ENCODE results near the gene SPTBN1. TPM values are rescaled to one million over a fixed set of nuclear protein-coding genes. Genes with fewer than 3 reads are reported as not detected.
A peak's percentile ranks its signal among the peaks of the same experiment; 100 is the strongest.

SPTBN1 gene
- total and polyA plus RNA-seq, 9 of the 15 experiments (the other 6 are each of a cell fraction or from before 2014, with no cell fraction given) = 8.9 to 66.8 (median 31.4) TPM

GRCh38 chr2:54574107-54574859 lies 118.2 kb downstream of the SPTBN1 start (continued):
- peak; percentile 82; the same call in 1 of the 2 replicates for TF ChIP-seq RERE (CRISPR knock-in tag; IDR thresholded peaks at IDR 0.05; ENCODE audit: borderline replicate concordance)
- no peak for TF ChIP-seq RHOXF2B (CRISPR knock-in tag; conservative IDR thresholded peaks at IDR 0.05)
- peak; percentile 77 for TF ChIP-seq ZBTB17 (CRISPR knock-in tag; IDR thresholded peaks at IDR 0.05)
- 0 out of 2 replicates have a peak, but pooled peaks have one; percentile 19 for TF ChIP-seq CHAMP1 (IDR thresholded peaks at IDR 0.05)
- TF ChIP-seq BACH1 (tag; IDR thresholded peaks at IDR 0.05) = peak; percentile 69; the same call in 1 of the 2 replicates
- no peak for TF ChIP-seq ZNF77 (CRISPR knock-in tag; IDR thresholded peaks at IDR 0.05)
- 0 out of 2 replicates have a peak, but pooled peaks have one; percentile 20 for TF ChIP-seq ZNF644 (tag; IDR thresholded peaks at IDR 0.05; ENCODE audit: low read depth)
- peak; percentile 89; the same call in 1 of the 2 replicates for TF ChIP-seq RNF2 (IDR thresholded peaks at IDR 0.05)
- no peak for TF ChIP-seq ID3 (CRISPR knock-in tag; IDR thresholded peaks at IDR 0.05)
- TF ChIP-seq ID3 (tag; IDR thresholded peaks at IDR 0.05) = 0 out of 2 replicates have a peak, but pooled peaks have one; percentile 41

Measured in K562 (cell line).